ENCODE measurements around the gene TMEM269.

The TMEM269 gene, protein sequence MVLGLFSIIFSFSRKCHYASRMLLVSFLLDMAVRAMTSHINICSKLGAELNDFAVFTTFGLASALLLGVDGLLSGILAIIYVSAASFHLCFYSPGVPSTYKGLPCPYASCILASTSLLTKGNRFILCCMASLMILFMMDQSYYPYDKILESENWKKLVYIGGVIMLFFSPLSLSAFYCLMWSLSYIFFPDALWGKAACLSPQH

DNA sequence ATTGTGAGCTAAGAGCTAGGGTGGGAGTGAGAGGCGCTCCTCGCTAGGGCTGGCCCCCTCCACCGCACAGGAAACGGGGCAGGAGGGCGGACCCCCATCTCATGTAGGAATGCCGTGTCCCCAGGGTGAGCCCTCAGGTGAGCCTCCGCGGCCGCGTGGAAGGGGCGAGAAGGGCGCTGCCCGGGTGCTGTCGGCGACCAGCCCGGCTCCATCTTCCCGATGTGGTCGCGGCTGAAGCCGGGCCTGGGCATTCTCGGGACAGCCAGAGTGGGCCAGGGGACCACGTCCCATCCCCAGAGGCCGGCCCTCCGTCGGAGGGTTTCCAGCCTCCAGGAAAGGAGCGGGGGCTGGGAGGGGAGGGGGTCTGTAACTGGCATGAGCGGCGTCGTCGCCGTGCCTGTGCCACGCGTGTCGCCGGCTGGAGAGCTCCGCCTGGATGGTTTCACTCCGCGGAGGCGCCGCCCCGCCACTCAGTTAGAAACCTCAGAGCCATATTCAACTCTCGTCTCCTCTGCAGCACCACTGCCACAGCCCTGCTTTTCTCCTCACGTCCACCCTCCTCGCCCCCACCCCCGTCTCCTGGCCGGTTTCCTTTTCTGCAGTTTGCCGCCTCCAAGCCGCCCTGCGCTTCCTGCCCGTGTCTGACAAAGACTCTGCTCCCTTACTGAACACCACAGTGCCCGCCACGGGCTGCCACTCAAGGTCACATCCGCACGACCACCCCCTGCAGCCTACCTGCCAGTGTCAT lies at the start of gene TMEM269:
Gene TMEM269, plus strand, starts transcription at position 46 of the 748 bp plus-strand sequence. CDS start 4,903 bp downstream, outside the sequence.
- DNase-seq (ENCODE audit: low read depth) = peak; percentile 3

- DNase-seq (ENCODE audit: low read depth) = no peak
Measured at GRCh38 chr1:42735056-42735455, 49.7 kb upstream of the TMEM269 start.

DNA sequence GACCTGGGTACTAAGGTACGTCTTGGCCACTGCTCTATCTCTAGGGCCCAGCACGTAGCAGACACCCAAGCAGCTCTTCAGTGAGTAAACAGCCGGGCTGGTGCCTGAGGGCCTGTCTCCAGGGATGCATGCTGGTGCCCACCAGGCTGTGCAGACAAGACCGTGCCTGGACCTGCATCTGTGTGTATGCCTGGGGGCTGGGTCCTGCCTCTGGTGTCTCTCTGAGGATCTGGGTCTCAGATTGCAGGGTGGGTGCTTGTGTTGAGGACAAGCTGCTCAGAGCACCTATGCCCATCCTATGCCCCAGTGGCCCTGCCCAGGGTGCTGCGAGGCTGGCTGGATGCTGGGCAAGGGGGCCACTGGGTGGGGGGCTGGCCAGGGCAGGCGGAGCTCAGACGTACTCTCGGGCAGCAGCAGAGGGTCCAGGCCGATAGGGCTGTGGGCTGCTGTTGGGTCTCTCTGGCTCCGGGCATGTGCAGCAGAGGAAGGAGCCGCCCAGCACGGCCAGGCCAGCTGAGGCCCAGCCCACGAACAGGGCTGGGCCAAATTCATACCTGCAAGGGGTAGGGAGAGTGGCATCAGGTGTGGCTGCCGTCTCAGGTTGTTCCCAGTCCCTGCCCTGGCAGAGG lies 49.2 kb upstream of the TMEM269 start:
- no peak for DNase-seq (ENCODE audit: low read depth)

GRCh38 chr1:42736152-42736551 lies 48.6 kb upstream of the TMEM269 start:
- no peak for DNase-seq (ENCODE audit: low read depth)

GRCh38 chr1:42736571-42737200 lies 48.1 kb upstream of the TMEM269 start:
- no peak for DNase-seq (ENCODE audit: low read depth)

DNA sequence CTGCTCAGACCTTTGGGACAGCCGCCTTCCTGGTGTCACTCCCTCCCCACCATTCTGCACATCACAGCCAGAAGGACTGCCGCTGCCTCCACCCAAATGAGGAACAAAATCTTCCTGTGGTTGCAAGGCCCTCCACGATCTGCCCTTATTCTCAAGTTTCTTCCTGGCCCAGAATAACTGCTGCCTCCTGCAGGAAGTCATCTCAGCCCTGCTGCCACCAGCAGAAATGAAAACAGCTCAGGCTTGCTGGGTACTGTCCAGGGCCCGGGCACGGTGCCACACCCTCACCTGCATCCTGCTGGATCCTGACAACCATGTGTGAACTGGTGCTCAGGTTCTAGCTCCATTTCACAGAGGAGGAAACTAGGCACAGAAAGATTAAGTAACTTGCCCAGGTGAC lies 47.5 kb upstream of the TMEM269 start:
- no peak for DNase-seq (ENCODE audit: low read depth)

- DNase-seq (ENCODE audit: low read depth) = no peak
Measured at GRCh38 chr1:42737986-42738677, 46.7 kb upstream of the TMEM269 start.

DNA sequence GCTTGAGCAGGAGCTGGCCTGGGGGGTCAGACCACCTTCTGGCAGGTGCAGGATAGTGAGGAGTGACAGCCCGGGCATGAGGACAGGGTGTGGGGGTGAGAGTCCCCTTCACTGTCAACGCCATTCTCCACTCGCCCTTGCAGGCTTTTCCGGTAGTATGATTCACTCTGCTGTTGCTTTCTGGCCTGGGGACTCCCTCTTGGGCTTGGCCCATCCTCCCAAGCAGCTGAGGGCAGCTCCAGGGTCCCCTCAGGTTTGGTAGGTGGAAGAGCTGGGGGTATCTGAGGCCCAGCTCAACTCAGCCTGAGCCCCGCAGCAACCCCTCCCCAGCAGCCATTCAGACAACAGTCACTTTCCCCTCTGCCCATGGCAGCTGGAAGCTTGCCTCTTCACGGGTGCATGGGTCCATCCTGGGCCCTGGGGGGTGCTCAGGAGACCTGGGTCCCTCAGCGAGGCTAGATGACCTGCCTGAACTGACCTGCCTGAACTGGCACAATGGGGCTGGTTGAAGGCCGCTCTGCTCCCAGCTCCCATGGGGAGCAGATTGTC lies 46.0 kb upstream of the TMEM269 start:
- no peak for DNase-seq (ENCODE audit: low read depth)

DNA sequence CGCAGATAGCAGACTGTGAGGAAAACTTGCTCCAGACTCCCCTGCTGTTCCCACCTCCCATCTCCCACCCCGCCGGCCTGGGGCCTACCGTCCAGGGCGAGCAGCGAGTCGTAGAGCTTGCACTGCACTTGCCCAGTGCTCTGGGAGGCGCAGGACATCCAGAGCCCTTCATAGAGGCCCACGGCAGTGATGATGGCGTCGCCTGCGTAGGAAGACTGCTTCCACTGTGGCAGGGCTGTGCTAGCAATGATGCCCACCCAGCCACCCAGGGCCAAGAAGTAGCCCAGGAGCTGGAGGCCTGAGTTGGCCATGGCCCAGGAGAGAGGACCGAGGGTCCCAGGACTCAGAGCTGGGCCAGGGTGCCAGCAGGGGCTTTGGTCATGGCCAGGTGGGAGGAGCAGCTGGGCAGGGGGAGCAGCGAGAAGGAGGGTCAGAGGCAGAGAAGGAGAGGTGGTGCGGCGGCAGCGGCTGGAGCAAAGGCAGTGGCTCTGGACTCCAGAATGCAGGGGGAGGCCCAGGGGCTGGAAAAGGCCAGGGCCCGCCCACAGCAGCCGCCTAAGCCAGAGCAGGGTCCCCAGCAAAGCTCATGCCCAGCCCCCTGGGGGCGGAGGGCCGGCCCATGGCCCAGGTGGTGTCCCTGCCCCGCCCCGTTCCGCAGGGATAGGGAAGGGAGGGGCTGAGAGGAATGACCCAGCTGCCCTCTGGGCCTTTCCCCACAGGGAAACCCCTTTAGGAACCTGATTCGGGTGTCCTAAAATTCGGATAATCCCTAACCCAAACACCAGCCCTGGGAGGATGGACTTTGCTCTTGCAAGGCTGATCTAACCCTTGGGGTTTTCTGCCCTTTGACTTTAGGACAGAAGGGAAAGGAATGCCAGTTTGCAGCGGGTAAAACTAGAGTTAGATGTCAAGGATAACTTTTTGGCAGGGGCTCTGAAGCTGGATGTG lies 44.8 kb upstream of the TMEM269 start, which contains the start of gene CLDN19:
Gene CLDN19, minus strand, starts transcription at position 484 of the 948 bp plus-strand sequence. Its CDS starts 173 bp downstream, at position 311.
- no peak for DNase-seq (ENCODE audit: low read depth)

GRCh38 chr1:42740851-42741580 lies 43.8 kb upstream of the TMEM269 start:
- DNase-seq (ENCODE audit: low read depth) = no peak

DNA sequence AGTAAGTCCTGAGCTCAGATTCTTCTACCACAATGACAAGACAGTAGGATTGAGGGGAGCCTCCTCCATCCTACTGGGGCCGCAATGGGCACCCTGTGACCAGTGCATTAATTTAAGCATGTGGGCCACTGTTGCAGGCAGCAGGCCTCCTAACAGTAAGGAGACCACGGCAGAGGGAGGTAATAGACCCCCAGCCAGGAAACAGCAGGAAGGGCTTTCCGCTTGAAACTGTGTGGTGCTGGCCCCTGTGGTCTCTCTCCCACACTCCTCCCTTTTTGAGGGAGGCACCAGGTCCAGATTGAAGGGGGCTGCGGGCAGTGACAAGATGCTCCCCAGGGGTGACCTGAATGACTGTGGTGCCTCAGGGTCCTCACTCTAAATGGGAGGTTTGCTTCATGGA lies 43.1 kb upstream of the TMEM269 start:
- DNase-seq (ENCODE audit: low read depth) = no peak

DNA sequence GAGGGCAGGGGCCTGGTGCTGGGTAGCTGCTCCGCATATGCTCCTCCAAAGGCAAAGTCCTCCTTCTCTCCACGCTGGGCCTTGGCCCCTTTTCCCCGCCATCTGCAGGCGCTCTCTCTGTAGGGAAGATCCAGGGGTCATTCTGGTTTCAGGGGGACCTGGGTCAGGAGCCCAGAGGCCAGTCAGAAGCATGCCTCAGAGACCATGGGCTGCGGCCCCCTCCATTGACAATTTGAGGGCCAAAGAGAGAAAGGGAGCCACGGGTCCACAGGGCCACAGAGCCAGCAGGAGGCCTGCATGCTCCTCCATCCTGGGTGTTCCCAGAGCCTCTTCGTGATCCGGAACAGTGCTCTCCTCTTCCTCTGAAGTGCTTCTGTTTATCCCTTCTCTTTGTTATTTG lies 42.6 kb upstream of the TMEM269 start:
- no peak for DNase-seq (ENCODE audit: low read depth)

DNA sequence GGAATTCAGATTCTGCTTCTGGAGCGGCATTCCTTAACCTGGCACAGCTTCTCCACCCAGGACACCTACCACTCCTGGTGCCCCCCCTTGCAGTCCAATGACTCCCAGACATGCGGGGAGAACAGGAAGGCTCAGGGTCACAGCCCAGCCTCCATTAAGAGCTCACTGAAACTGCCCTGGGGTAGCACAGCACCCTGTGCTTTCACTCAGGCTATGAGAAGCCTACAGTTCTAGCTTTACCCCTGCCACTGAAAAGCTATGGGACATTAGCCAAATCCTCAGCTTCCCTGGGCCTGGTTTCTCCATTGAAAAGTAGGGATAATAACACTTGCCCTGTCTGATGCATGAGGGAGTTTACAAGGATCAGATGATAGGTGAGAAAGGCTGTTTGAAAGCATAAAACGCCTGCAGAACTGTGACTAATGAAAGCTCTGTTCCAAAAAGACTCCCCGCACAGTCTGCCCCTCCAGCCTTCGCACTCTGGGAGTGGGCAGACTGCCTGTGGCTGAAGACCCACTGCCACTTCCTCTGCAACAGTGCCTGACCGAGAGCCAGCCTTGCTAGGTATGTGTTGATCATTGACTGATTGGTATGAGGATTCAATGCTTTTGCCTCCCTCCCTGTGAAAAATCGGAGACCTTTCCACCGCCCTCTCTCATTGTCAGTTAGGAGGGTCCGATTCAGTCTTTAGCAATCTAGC lies 42.0 kb upstream of the TMEM269 start:
- no peak for DNase-seq (ENCODE audit: low read depth)

DNA sequence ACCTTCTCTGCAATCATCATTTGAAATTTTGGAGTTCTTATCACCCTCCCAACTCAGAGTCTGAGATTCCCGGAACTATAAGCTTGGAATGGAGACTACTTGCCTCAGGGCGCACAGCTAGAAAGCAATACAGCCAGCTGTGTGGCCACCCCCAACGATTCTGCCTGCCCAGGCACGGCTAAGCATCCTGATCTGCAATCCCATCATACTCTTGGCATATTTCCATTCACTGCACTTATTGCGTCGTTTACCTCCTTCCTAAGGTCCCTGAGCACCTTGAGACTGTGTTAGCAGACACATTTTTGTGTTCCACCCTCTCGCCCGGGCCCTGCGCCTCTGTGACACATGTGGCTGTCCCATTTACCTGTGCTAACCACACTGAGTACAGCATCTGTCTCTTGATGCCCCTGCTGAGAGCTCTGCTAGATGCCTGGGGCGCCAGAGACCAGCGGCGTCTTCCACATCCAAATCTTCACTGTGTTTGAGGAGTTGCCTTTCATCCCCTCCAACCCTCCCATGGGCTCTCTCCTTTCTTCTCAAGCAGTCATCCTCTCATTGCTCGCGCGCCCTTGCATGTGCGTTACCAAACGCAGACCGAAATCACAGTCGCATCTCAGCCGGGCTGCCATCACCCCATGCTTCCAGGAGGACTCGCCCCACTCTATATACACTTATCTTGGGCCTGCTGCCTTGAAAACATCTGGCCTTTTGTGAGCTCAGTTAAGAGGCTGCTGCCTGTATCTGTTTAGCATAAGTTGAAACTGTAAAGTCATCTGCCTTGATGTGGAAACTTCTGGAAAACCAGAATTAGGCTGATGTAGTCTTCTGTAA lies 41.3 kb upstream of the TMEM269 start:
- DNase-seq (ENCODE audit: low read depth) = no peak

- no peak for DNase-seq (ENCODE audit: low read depth)
Measured at GRCh38 chr1:42744148-42744413, 40.7 kb upstream of the TMEM269 start.

- DNase-seq (ENCODE audit: low read depth) = no peak
Measured at GRCh38 chr1:42745851-42746250, 38.9 kb upstream of the TMEM269 start.

GRCh38 chr1:42746436-42747105 lies 38.2 kb upstream of the TMEM269 start:
- no peak for DNase-seq (ENCODE audit: low read depth)

- no peak for DNase-seq (ENCODE audit: low read depth)
Measured at GRCh38 chr1:42747125-42747524, 37.7 kb upstream of the TMEM269 start.

All from T-helper 22 cell (primary cell).